GM12878 (cell line): ENCODE measurements around the gene ZDHHC14. TPM values are rescaled to one million over a fixed set of nuclear protein-coding genes. Genes with fewer than 3 reads are reported as not detected.

ENCODE experiments used
- ATAC-seq: fragments of 200-7000 bp; cut with Tn5 transposase; 3 replicates; pipeline ENCODE4 v1.9.1; 2020; ENCODE audit warnings: mild to moderate bottlenecking, moderate library complexity
- BruUV-seq: library from RNA; stranded (reverse); fragments of 400-500 nt; replicated peaks from 2 replicates; lab custom pipeline; 2021; lab: Mats Ljungman, UMichigan
- CTCF ChIA-PET: fragments of 300-600 bp; sonication (Branson Sonifier 250); formaldehyde crosslinking; extraction: SDS; loops from one replicate; lab custom pipeline; 2021; ENCODE audit warnings: inconsistent platforms; lab: Yijun Ruan, JAX
- POLR2A ChIA-PET: fragments of 350-600 bp; formaldehyde crosslinking; extraction: SDS; loops from one replicate; lab custom pipeline; 2021; ENCODE audit warnings: inconsistent platforms; lab: Charles Lee
- RAD21 ChIA-PET: fragments of 300-600 bp; sonication (Branson Sonifier 250); formaldehyde crosslinking; loops from one replicate; lab custom pipeline; 2023; ENCODE audit warnings: antibody characterized with exemption; ENCODE audit not compliant: unreplicated experiment; lab: Charles Lee
- SMC1A ChIA-PET: fragments of 300-600 bp; sonication (Branson Sonifier 250); formaldehyde crosslinking; loops from one replicate; lab custom pipeline; 2023; ENCODE audit not compliant: unreplicated experiment, uncharacterized antibody; lab: Charles Lee
- DNase-seq: peaks from one replicate; pipeline ENCODE4 v3.0.0-alpha.2; 2011; ENCODE audit warnings: low read depth, low spot score
- FAIRE-seq: peaks from 3 replicates; lab custom pipeline; 2011; peaks lifted over from hg19 to GRCh38; lab: Jason Lieb, UNC
- H2AFZ ChIP-seq: 2 replicates; pipeline ENCODE4 v1.6.0; 2011; ENCODE audit warnings: low read depth, low read length, control low read depth; ENCODE audit not compliant: control insufficient read depth
- H3K27ac ChIP-seq: 2 replicates; pipeline ENCODE4 v1.5.1; 2011; ENCODE audit warnings: control low read depth; ENCODE audit not compliant: control insufficient read depth, insufficient read depth
- H3K27me3 ChIP-seq, 2 experiments: replicated peaks in 1 of 2; 2 replicates each; pipeline versions ENCODE4 v1.6.0 to v1.6.1; 2011; ENCODE audit warnings: low read length in 1 of 2; ENCODE audit not compliant: control insufficient read depth in 2 of 2, insufficient read depth in 2 of 2
- H3K36me3 ChIP-seq, 2 experiments: 2 replicates each; pipeline ENCODE4 v1.5.1; 2011; ENCODE audit warnings: low read length in 1 of 2; ENCODE audit not compliant: control insufficient read depth in 2 of 2, insufficient read depth in 2 of 2
- H3K4me1 ChIP-seq: 2 replicates; pipeline ENCODE4 v1.6.1; 2011; ENCODE audit warnings: mild to moderate bottlenecking, low read length, moderate library complexity, mixed read lengths; ENCODE audit not compliant: control insufficient read depth, insufficient read depth
- H3K4me2 ChIP-seq: 2 replicates; pipeline ENCODE4 v1.6.0; 2011; ENCODE audit warnings: control low read depth; ENCODE audit not compliant: control insufficient read depth, insufficient read depth
- H3K4me3 ChIP-seq: fragments of 200-600 bp; sonication (generic); 2 replicates; pipeline ENCODE4 v1.5.1; 2016
- H3K79me2 ChIP-seq: 2 replicates; pipeline ENCODE4 v1.6.0; 2011; ENCODE audit warnings: low read length; ENCODE audit not compliant: control insufficient read depth, insufficient read depth
- H3K9ac ChIP-seq: 2 replicates; pipeline ENCODE4 v1.8.0; 2011; ENCODE audit warnings: low read length, control low read depth, mixed read lengths; ENCODE audit not compliant: control insufficient read depth, insufficient read depth
- H3K9me3 ChIP-seq: replicated peaks from 3 replicates; pipeline ENCODE4 v1.5.1; 2011; ENCODE audit warnings: mild to moderate bottlenecking, low read length; ENCODE audit not compliant: control insufficient read depth, insufficient read depth
- H4K20me1 ChIP-seq: 2 replicates; pipeline ENCODE4 v1.6.0; 2011; ENCODE audit not compliant: control insufficient read depth, insufficient read depth
- BACH1 ChIP-seq: fragments of 450-650 bp; IDR thresholded peaks from 2 replicates; pipeline ENCODE4 v1.6.1; 2017; ENCODE audit warnings: mild to moderate bottlenecking, borderline replicate concordance
- CEBPB ChIP-seq, 2 experiments: fragments of 150-350 bp in 1 of 2; IDR thresholded peaks; 2 replicates each; pipeline ENCODE4 v1.6.1; 2012 to 2014; ENCODE audit warnings: low read depth in 2 of 2, low read length in 2 of 2, borderline replicate concordance in 1 of 2, inconsistent platforms in 1 of 2
- CREB1 ChIP-seq: IDR thresholded peaks from 2 replicates; pipeline ENCODE4 v1.6.1; 2012; ENCODE audit warnings: low read depth, mild to moderate bottlenecking, inconsistent platforms
- DPF2 ChIP-seq: fragments of 450-650 bp; IDR thresholded peaks from 2 replicates; pipeline ENCODE4 v1.6.1; 2017; ENCODE audit warnings: mild to moderate bottlenecking
- IKZF2 ChIP-seq, 2 experiments: fragments of 450-650 bp; IDR thresholded peaks; 2 replicates each; pipeline ENCODE4 v1.6.1; 2017; ENCODE audit warnings: mild to moderate bottlenecking in 2 of 2, moderate library complexity in 2 of 2
- JUND ChIP-seq: IDR thresholded peaks from 2 replicates; pipeline ENCODE4 v1.6.1; 2012; ENCODE audit warnings: low read depth, mild to moderate bottlenecking, low read length, improper control_type of control experiment, moderate library complexity
- KDM1A ChIP-seq: fragments of 200-600 bp; sonication (generic); IDR thresholded peaks from 2 replicates; pipeline ENCODE4 v1.6.1; 2016; ENCODE audit warnings: borderline replicate concordance
- RAD21 ChIP-seq: IDR thresholded peaks from 2 replicates; pipeline ENCODE4 v1.6.1; 2011; ENCODE audit warnings: mild to moderate bottlenecking, low read depth, low read length, moderate library complexity; ENCODE audit not compliant: insufficient read depth
- RAD51 ChIP-seq: fragments of 450-650 bp; IDR thresholded peaks from 2 replicates; pipeline ENCODE4 v1.6.1; 2016; ENCODE audit warnings: moderate library complexity, mild to moderate bottlenecking, inconsistent platforms
- RCOR1 ChIP-seq: conservative IDR thresholded peaks from 2 replicates; pipeline ENCODE4 v1.6.1; 2012; ENCODE audit warnings: low read depth, low read length, improper control_type of control experiment
- SUZ12 ChIP-seq: fragments of 200-600 bp; sonication (generic); IDR thresholded peaks from one replicate; pipeline ENCODE4 v1.6.1; 2018; ENCODE audit warnings: antibody characterized with exemption, mild to moderate bottlenecking; ENCODE audit not compliant: unreplicated experiment
- WRNIP1 ChIP-seq: IDR thresholded peaks from 2 replicates; pipeline ENCODE4 v1.6.1; 2011; ENCODE audit warnings: low read depth, low read length, improper control_type of control experiment, borderline replicate concordance
- WGBS: methylation state at CpG from one replicate; pipeline ENCODE4 v1.1.6; 2016; ENCODE audit warnings: low lambda C conversion rate; ENCODE audit not compliant: insufficient replicate concordance, insufficient coverage; ENCODE audit errors: missing lambda C conversion rate; 5-methylcytosine and 5-hydroxymethylcytosine counted together
- in situ Hi-C: fragments of 300-500 bp; cut with MboI; formaldehyde crosslinking; loops from 9 replicates; pipeline ENCODE4 v1.14.3; 2018; ENCODE audit warnings: mixed read lengths
- intact Hi-C: fragments of 100-400 bp; cut with micrococcal nuclease; formaldehyde crosslinking; loops from one replicate; pipeline ENCODE4 v1.14.2; 2022; ENCODE audit not compliant: unreplicated experiment
- polyA plus RNA-seq, 11 experiments: library from polyadenylated mRNA; depleted of rRNA in 4 of 11; unstranded in 6 of 11; stranded (reverse) in 5 of 11; fragments of >200 nt; fragmentation: Nextera tagmentation in 4 of 11; fragmentation: Illumina TruSeq in 1 of 11; extraction: Ambion mirVana in 4 of 11; extraction: Trizol in 1 of 11; gene quantifications; 1 replicate in 1 of 11; 2 replicates in 10 of 11; pipeline versions ENCODE4 v1.2.1 to v1.2.3, GENCODE V29; 2011 to 2016; ENCODE audit warnings: inconsistent platforms in 2 of 11, missing spikeins in 2 of 11, low read depth in 1 of 11
- total RNA-seq, 4 experiments: library from RNA; depleted of rRNA in 3 of 4; stranded (reverse); fragments of >200 nt in 3 of 4; fragmentation: Illumina TruSeq in 1 of 4; extraction: Trizol in 1 of 4; gene quantifications; 2 replicates each; pipeline versions ENCODE4 v1.2.1 to v1.2.3, GENCODE V29; 2013 to 2021
- TF ChIP-seq, protein P1 (sequence below), 3 experiments: IDR thresholded peaks in 2 of 3; conservative IDR thresholded peaks in 1 of 3; 2 replicates each; pipeline ENCODE4 v1.5.1; 2011; ENCODE audit warnings: low read depth in 3 of 3, low read length in 3 of 3, mild to moderate bottlenecking in 3 of 3, control low read depth in 2 of 3, moderate library complexity in 2 of 3, inconsistent platforms in 1 of 3, mixed read lengths in 1 of 3; ENCODE audit not compliant: control insufficient read depth in 2 of 3, insufficient read depth in 1 of 3; ENCODE audit errors: extremely low read depth in 1 of 3

Gene ZDHHC14
- total and polyA plus RNA-seq, 10 of the 15 experiments (the other 5 are each of a cell fraction or from before 2014, with no cell fraction given) = 0.15 to 16.0 (median 0.76) TPM; not detected in 1

GRCh38 chr6:157668713-157669112, 287.7 kb downstream of the ZDHHC14 start:
- H3K4me3 ChIP-seq = no peak overlapping the region
- no peak for ATAC-seq
- CTCF ChIA-PET = interaction anchor here (4.0 to 7.2 kb wide), 7 partner anchors 204 to 354 kb away, joined by 14 to 96 read pairs (median 51); partner anchors contain the start of gene TMEM242
- H3K4me1 ChIP-seq = no peaks in the 10 kb centered on the region
- no TSS peak for BruUV-seq
- H3K27me3 ChIP-seq = 0 out of 4 replicates have a peak, but pooled peaks cover 0 to 2% of the 10 kb centered on the region in 2 experiments
- no peak for DNase-seq
- no peak for TF ChIP-seq SUZ12
- TF ChIP-seq WRNIP1 = no peak
- RAD21 ChIA-PET = interaction anchor here (1.1 to 5.6 kb wide), 8 partner anchors 54 to 354 kb away, joined by 3 to 35 read pairs (median 8); no protein-coding TSS in a partner anchor
- no peak overlapping the region for H3K4me2 ChIP-seq
- in situ Hi-C loops = no loop called here
- POLR2A ChIA-PET = interaction anchor here (0.8 kb wide), 1 partner anchor 325 kb away, joined by 3 read pairs; no protein-coding TSS in a partner anchor
- no peak for FAIRE-seq
- H3K27ac ChIP-seq = no peak overlapping the region
- no peaks in the 10 kb centered on the region for H3K79me2 ChIP-seq
- 27% methylated on average over 2 of the region's 2 CpGs for WGBS
- SMC1A ChIA-PET = interaction anchor here (0.6 to 5.4 kb wide), 6 partner anchors 205 to 353 kb away, joined by 3 to 74 read pairs (median 4); partner anchors contain the start of gene TMEM242
- no peaks in the 10 kb centered on the region; a peak in 1 of 4 replicates for H3K36me3 ChIP-seq
- H3K9ac ChIP-seq = no peak overlapping the region
- no peaks in the 10 kb centered on the region for H4K20me1 ChIP-seq
- H3K9me3 ChIP-seq = no peaks in the 10 kb centered on the region; the same call in 2 of the 3 replicates
- no peak overlapping the region for H2AFZ ChIP-seq
- intact Hi-C loops = loop anchor here (5.0 kb wide), 2 partner anchors 271 to 286 kb away; partner anchors contain the start of gene ZDHHC14

GRCh38 chr6:157669323-157669722, 288.3 kb downstream of the ZDHHC14 start:
- Histone ChIP-seq H3K27me3 (0 out of 4 replicates have a peak, but pooled peaks cover 0 to 2% of the 10 kb centered on the region in 2 experiments), H3K4me3 (no peak overlapping the region), H2AFZ (no peak overlapping the region), H3K27ac (no peak overlapping the region), H4K20me1 (no peaks in the 10 kb centered on the region), H3K36me3 (no peaks in the 10 kb centered on the region; a peak in 1 of 4 replicates), H3K79me2 (no peaks in the 10 kb centered on the region), H3K9me3 (no peaks in the 10 kb centered on the region; the same call in 2 of the 3 replicates), H3K9ac (no peak overlapping the region), H3K4me2 (no peak overlapping the region), H3K4me1 (no peaks in the 10 kb centered on the region)
- ChIA-PET SMC1A (interaction anchor here (0.6 to 5.4 kb wide), 5 partner anchors 14 to 354 kb away, joined by 3 to 74 read pairs (median 4); no protein-coding TSS in a partner anchor), CTCF (interaction anchor here (0.9 to 7.2 kb wide), 8 partner anchors 55 to 355 kb away, joined by 3 to 96 read pairs (median 35); no protein-coding TSS in a partner anchor), RAD21 (interaction anchor here (1.2 to 2.3 kb wide), 2 partner anchors 204 to 208 kb away, joined by 4 to 9 read pairs; no protein-coding TSS in a partner anchor), POLR2A (no interaction called here)
- no peak for ATAC-seq
- no peak for DNase-seq
- intact Hi-C loops (loop anchor here (5.0 kb wide), 2 partner anchors 272 to 287 kb away; partner anchors contain the start of gene ZDHHC14), in situ Hi-C loops (no loop called here)
- BruUV-seq = no TSS peak
- WGBS = 51% methylated on average over 3 of the region's 3 CpGs
- FAIRE-seq = no peak
- TF ChIP-seq RCOR1 (no peak), CREB1 (no peak), CEBPB (IDR thresholded peaks at IDR 0.05; ENCODE audit: borderline replicate concordance in 1 of 2, low read depth in 2 of 2, low read length in 2 of 2) (no peak), RAD51 (no peak), RAD21 (no peak), IKZF2 (IDR thresholded peaks at IDR 0.05) (no peak), BACH1 (no peak), DPF2 (no peak), JUND (no peak), KDM1A (no peak)
- TF ChIP-seq, protein P1, sequence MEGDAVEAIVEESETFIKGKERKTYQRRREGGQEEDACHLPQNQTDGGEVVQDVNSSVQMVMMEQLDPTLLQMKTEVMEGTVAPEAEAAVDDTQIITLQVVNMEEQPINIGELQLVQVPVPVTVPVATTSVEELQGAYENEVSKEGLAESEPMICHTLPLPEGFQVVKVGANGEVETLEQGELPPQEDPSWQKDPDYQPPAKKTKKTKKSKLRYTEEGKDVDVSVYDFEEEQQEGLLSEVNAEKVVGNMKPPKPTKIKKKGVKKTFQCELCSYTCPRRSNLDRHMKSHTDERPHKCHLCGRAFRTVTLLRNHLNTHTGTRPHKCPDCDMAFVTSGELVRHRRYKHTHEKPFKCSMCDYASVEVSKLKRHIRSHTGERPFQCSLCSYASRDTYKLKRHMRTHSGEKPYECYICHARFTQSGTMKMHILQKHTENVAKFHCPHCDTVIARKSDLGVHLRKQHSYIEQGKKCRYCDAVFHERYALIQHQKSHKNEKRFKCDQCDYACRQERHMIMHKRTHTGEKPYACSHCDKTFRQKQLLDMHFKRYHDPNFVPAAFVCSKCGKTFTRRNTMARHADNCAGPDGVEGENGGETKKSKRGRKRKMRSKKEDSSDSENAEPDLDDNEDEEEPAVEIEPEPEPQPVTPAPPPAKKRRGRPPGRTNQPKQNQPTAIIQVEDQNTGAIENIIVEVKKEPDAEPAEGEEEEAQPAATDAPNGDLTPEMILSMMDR (IDR thresholded peaks at IDR 0.05 in 2 of 3, conservative IDR thresholded peaks at IDR 0.05 in 1 of 3; ENCODE audit: control insufficient read depth in 2 of 3, extremely low read depth in 1 of 3, insufficient read depth in 1 of 3, low read depth in 3 of 3, low read length in 3 of 3) = no peak
